HuH-7 (cell line): ENCODE data around the gene PHGDH.

Experiments
- DNase-seq: peaks from one replicate; pipeline ENCODE4 v3.0.0; 2011; ENCODE audit warnings: low spot score

PHGDH gene

DNA sequence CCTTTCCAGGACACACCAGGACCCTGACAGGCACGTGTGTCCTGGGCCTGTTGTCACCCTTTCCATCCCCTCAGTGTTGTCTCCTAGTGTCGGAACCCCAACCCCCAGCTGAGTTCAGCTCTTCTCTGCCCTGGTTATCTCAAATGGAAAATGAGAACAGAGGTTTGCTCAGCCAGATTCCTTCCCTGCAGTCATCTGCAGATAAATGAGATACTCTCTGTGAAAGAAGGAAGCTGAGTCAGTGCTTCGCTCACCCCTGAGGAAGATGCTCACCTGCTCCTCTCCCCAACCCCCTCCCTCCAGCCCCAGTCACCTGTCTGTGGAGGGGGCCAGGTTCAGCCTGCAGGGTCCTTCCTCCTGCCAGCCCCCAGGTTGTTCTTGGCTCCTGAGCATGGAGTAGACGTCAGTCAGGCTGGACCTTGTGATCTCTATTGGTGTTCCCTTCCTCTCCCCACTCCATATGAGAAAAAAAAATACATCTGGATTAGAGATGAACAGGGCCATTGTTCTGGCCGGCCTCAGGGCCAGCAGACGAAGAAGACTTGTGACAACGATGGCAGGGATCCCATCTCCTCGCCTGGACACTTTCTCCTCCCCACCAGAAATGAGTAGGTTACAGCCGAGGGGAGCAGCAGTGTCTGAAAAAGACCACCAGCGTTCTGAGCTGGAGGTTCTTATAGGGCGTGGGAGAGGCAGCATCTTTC, 20.9 kb downstream of the PHGDH start:
- no peak for DNase-seq

DNA sequence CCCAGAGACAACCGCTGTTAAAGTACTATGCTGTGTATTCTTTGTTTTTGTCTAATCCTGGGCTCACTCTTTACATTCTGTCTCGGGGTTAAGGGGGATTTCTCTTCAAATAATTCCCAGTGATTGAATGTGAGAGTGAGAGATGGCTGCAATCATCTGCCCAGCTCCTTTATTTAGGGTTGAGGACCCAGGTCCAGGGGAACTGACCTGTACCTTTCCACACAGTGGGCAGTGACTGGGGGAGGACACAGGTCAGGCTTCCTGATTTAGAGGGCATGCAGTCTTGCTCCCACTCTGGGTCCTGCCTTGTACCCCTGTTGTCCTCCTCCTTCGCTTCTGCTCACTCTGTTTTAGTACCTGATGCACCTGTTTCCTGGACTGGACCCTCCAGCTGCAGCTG, 22.0 kb downstream of the PHGDH start:
- DNase-seq, result no peak

DNA sequence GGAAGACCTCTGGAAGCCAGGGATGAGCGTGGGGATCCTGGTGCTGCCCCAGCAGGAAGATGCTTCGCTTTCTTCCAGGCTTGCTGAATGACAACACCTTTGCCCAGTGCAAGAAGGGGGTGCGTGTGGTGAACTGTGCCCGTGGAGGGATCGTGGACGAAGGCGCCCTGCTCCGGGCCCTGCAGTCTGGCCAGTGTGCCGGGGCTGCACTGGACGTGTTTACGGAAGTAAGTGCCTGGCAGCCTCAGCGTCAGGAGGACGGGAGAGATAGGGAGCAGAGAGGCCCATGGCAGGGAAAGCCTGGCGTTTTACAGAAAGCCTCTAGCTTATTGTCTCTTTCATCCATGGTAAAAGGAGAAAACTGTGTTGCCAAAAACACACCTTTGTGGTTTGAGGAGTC, 23.5 kb downstream of the PHGDH start:
- no peak for DNase-seq

DNA sequence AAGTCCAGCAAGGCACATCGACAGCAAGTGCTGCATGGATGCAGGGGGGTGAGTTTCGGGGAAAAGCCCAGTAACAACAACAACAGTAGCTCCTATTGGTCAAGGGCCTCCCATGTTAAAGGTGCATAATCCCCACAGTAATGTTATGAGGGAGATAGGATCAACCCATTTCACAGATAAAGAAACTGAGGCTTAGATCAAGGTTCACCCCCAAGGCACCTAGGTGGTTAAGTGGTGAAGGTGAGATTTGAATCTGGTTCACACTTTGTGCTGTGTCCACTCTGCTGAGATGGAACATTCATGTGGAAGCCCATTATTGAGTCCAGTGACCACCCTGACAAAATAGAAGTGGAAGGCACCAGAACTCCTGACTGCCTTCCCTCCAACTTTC, 24.9 kb downstream of the PHGDH start:
- no peak for DNase-seq

DNA sequence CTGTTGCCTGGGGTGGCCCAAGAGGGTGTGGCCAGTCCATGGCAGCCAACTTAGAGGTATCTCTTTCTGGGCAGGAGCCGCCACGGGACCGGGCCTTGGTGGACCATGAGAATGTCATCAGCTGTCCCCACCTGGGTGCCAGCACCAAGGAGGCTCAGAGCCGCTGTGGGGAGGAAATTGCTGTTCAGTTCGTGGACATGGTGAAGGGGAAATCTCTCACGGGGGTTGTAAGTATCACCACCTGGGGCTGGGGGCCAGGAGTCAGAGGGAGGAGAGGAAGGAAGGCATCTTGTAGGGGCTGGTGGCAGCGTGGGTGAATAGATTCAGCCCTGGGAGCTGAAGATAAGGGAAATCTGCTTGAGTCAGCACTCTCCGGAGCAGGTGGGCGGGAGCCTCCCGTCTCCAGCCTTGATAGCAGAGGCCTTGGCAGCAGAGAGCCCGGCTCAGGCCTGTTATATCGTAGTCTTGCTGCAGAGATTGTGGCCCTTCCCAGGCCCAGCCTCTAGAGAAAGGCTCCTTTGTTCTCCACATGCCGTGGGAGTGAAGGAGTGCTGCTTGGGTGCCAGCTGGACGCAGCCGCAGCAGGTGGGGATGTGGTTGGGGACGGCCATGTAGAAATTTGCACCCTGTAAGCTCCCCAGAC, 25.4 kb downstream of the PHGDH start:
- no peak for DNase-seq

DNA sequence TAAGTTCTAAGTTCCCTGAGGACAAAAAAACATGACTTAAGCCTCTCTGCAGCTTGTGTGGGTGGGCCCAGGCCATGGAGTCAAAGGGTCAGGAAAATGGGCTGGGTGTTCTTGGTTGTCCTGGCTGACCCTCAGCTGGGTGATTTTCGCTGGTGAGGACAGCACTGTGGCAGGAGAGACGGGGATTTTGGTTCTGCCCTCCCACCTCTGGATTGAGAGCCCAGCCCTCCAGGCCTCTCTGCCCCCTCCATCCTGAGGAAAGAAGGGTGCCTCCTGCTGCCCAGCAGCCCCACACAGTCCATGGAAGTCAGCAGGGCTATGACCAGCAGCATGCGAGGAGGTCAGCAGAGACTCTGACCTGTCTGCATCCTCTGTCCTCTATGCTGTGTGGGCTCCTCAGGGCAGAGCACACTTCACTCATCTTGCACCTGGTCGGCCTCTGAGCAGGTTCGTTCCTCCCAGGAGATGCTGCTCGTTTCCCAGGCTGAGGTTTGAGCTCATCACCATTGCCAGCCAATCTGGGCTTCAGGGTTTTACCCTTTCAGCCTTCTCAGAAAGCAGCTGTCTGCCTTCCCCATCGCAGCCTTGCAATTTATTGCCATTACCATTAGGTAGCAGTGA, 26.5 kb downstream of the PHGDH start:
- DNase-seq, result no peak

DNA sequence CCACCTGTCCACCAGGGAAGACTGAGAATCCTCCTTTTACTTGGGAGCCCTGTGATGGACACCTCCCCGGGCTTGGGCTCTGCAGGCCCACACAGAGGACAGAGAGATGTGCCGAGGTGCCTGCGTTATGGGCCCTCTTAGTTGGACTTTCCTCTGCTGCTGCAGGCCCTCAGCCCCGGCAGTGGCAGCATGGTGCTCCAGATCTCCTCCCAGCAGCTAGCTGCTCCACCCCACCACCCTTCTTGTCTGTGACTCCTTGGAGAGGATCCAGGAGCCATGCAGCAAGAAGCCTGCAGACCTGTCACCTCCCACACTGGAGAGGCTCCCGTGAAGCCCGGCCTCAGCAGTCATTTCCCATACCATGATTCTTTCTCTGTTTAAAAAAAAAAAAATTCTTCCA, 27.4 kb downstream of the PHGDH start:
- DNase-seq, result no peak

DNA sequence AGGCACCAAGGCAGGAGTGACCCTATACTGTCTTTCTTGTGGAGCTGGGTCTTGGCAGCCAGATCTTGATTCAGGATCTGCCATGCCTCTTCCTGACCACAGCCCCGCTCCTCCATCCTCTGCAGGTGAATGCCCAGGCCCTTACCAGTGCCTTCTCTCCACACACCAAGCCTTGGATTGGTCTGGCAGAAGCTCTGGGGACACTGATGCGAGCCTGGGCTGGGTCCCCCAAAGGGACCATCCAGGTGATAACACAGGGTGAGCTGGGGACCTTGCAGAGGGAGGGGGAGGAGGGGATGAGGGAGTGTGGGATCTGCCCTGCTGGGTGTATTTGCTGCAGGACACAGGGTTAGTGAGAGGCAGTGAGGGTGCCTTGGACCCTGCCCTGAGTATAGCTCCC, 28.5 kb downstream of the PHGDH start:
- DNase-seq, result no peak

DNA sequence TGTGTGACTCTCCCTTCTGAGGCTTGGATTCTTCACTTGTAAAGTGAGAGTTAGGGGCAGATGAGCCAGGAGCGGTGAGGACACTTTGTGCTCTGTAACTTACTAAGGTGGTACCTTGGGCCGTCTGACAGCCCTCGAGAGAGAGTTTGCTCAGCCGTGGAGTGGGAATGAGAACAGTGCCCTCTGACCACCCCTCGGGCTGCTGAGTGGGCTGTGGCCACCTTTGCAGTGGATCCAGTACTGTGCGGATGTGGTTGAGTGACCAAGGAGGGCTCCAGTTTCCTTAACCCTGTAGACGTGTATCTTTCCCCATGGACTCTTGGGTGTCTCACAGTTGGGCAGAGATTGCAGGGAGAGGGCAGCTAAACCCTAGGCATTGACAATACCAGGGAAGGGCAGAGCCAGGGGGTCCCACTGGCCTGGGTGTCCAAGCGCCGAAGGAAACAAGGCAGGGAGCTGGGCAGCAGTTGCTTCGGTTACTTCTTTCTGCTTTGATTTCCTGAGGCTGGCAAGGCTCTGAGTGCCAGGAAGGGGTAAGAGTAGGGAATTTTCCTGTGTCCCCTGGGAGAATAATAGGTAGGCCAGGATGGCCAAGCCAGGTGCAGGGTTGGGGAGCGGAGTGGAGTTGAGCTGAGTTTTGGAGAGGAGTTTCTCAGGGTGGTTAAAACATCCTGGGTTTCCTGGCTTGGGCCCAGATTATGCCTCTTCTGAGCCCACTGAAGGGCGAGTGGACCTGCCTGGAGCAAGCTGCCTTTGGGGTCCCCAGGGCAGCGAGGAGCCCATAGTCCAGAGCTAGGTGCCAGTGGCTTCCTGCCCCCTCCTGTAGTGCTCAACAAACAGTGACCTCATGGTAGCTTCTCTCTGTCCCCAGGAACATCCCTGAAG, 29.4 kb downstream of the PHGDH start:
- DNase-seq, result no peak

DNA sequence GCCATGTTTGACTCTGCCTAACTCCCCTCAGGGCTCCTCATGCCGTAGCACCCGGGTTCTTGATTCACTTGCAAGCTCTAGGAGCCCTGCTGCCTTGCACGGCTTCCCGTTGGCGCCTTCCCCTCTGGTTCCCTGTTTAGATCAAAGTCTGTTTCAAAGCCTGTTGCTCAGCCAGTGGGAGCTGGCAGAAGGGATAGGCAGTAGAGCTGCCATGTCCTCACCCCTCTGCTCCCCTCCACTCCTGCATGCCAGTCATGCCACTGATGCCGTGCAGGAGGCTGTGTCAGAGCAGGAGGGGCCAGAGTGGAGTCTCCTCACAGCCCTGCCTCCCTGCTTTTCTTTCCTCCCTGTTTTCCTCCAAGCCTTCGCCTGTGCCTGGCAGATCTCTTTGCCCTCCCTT, 30.5 kb downstream of the PHGDH start:
- DNase-seq, result no peak

DNA sequence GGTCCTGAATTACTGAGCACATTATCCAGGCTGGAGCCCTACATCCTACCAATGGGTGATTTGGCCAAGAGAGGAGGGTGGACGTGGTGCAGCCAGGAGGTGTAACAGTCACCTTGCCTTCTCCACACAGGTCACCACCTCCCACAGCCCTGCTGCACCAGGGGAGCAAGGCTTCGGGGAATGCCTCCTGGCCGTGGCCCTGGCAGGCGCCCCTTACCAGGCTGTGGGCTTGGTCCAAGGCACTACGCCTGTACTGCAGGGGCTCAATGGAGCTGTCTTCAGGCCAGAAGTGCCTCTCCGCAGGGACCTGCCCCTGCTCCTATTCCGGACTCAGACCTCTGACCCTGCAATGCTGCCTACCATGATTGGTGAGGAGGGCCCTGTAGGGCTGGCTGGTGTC, 30.9 kb downstream of the PHGDH start:
- no peak for DNase-seq

DNA sequence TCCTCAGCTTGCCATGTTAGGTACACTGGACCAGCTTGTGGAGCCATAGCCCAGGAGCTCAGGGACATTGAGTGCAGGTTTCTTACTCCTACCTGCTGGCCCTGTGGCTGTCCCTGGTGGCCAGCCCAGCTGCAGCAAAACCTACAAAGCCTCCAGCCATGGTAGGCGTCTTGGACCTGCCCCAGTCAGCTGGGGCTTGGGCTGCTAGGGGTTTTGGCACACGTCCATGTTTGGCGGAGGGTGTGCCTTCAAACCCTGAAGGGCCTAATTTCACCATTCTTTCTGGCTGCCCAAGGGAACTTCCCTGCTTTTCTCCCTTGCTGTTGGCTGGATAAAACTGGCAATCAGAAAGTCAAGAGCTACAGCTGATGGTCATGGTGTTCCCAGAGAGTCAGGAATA, 31.6 kb downstream of the PHGDH start:
- no peak for DNase-seq

DNA sequence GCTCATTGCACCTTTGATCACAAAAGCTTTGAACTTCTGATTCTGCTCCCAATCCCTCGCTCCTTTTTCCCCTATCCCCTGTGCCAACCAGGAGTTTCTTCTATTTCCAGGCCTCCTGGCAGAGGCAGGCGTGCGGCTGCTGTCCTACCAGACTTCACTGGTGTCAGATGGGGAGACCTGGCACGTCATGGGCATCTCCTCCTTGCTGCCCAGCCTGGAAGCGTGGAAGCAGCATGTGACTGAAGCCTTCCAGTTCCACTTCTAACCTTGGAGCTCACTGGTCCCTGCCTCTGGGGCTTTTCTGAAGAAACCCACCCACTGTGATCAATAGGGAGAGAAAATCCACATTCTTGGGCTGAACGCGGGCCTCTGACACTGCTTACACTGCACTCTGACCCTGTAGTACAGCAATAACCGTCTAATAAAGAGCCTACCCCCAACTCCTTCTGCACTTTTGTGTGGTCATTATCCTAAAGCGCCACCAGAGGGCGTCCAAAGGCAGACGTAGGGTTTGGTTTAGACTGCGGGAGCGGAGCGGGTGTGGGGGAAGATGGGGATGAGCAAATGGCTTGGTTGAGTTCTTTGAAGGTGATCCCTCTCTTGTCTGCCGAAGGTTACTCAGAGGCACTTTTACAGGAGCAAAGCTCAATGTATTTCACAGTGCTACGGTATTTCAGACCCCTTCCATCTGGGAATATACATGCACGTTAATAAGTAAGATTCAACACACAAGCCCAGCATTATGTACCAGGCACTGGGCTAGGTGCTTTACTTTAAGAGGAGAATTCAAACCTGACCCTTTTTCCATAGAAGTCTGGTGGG, 32.3 kb downstream of the PHGDH start:
- peak; percentile 72 for DNase-seq

DNA sequence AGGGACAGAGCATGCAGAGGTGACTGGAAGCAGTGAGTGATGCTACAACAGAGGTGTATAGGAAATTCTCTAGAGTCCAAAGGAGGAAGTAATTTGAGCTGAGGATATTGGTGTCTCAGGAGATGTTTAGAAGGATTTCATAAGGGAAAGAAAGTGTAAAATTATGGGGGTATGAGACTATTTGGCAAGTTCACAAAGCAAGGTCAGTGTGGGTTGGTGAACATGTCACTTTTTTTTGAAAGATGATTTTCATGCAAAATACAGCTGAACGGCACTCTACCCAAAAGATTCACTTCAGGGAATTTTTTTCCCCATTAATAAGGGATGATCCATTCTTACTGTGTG, 32.8 kb downstream of the PHGDH start:
- no peak for DNase-seq

DNA sequence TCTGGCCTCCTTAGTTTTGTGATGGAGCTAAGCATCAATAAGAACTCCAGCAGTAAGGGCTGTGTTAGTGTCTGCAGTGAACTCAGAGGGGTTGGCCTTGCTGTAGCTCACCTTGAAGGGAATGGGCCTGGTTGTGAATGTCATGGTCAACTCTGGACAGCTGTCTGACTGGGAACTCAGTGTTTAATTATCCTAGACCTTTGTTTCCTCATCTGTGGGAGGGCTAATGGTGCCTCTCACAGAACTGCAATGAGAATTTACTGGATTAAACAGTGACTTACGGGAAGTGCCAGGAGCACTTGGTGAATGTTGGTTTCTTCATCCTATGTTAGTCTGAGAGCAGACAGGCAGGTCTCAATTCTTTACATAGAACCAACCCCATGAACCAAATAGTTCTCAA, 33.3 kb downstream of the PHGDH start:
- no peak for DNase-seq

DNA sequence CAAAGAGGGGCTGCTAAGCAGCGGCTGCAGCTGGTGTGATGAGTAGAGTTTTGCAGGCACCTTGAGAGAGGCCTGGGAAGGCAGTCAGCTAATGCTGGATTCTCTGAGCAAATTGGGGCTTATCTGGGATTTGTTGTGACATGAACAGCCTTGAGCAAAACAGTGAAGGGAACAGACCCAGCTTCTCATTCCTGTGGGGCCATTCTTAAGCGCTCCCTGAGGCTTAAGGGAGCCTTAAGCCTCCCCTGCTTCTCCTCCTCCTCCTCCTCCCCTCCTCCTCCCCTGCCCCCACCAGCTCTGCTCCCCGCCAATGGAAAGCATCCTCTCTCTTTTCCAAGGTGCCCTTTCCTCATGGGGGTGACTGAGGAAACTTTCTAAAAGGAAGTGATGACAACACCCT, 35.7 kb downstream of the PHGDH start:
- no peak for DNase-seq

DNA sequence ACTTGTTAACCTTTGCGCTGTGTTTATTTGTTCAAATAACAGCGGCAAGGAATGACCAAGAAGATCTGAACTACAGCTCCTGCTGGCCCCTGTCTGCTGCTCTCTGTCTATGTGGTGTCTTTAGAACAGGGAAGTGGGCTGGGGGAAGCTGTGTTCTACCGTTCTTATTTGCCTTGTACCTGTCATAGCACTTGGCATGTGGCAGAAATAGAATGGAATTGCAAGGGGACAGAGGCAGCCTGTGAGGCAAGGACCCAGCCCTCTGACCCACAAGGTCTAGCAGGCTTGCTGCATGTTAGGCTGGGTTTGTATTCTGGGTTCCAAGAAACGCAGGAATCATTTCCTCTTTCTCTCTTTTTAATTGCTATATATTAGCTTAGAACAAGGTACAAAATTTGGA, 36.3 kb downstream of the PHGDH start:
- DNase-seq, result no peak

DNA sequence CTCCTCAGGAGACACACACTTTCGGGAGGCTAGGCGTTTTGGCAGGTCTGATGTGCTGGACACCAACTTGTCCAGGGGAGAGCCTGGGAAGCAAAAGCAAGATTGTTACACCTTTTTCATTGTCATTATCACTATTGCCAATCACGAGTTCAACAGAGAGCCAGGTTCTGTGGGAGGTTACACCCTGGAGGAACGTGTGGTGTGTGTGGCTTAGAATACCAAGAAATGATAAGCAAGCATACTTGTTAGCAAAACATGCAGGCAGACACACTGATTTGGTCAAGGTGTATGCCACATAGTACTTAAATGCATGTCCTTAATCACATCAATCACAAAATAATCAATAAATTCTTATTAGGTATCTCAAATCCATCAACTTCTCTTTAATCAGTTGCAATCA, 40.9 kb downstream of the PHGDH start:
- DNase-seq, result no peak

DNA sequence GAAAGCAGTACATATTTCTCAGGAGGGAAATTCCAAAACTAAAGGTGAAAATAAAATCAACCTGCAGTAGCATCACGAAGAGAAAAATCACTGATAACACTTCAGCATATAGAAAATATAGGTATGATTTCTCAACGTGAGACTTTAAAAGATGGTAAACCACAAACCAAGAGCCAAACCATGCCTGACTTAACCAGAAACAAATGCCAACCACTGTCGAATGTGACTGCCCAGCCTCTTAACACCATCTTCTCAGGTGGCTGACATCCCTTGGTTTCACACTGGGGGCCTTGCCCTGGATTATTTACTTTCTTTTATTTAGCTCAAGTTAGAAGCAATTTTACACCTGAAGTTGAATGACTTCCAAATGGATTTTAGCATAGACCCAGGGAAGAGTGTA, 46.9 kb downstream of the PHGDH start:
- DNase-seq, result no peak

DNA sequence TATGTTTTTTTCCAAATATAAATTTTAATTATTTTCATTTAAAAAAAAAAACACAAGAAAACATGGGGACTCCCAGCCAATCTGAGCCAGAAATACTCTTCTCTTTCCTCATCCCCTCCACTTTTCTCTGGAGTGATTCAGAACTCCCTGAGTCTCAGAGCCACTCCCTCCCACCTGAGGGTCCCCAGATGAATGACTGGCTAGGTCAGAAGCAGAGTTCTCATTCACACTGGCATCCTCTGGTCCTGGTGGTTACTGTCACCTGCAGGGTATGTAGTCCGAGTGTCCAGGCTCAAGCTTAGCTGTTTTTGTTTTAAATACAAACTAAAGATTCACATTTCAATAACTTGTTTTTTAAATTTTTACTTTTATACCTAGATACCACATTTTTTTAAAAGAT, 50.7 kb downstream of the PHGDH start:
- no peak for DNase-seq

DNA sequence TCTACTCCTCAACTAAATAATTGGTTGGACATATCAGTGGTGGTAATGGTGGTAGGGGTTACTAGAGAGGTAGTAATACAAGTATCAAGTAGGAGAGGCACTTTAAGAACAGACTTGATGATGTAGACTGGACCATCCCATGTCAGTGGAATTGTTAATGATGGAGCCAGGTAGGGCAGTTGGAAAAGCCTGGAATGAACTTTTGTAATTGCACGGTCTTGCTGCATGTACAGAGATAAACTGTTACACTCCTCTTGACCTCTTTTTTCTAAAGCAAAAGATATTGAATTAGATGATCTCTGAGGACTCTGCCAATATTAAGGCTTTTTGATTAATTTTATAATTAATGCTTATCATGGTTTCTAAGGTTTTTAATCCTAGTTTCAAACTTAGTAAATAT, 51.2 kb downstream of the PHGDH start:
- no peak for DNase-seq

DNA sequence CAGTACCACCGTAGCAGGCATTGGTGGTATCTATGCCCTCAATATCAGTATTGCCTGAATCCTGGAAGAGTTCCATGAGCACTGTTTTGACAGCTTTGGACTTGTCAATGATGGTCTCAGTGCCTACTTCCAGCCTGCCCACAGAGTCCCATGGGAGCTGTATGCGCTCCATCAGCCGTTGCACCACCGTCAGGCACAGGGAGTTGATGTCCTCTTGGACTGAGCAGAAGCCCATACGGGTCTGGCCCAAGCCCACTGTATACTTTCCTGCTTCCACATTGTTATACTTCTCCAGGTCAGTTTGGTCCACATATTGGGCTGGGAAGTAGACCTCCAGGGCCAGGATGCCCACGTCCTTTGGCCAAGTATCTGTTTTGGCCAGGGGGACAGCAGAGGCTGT, 52.5 kb downstream of the PHGDH start:
- no peak for DNase-seq
